Stomach smooth muscle (tissue), 2 donors: ENCODE data around the gene VEGFB.

ENCODE experiments used
- H3K27ac ChIP-seq: one replicate; pipeline ENCODE4 v1.7.0; 2013; ENCODE audit warnings: mild to moderate bottlenecking, low read length, inconsistent platforms
- H3K27me3 ChIP-seq, 2 donors: one replicate each; pipeline ENCODE4 v1.7.0; 2013; ENCODE audit warnings: low read length in 2 of 2; ENCODE audit not compliant: insufficient read depth in 2 of 2, control insufficient read depth in 1 of 2
- H3K36me3 ChIP-seq, 2 donors: one replicate each; pipeline ENCODE4 v1.7.0; 2013; ENCODE audit warnings: low read length in 2 of 2; ENCODE audit not compliant: control insufficient read depth in 2 of 2, insufficient read depth in 2 of 2
- H3K4me1 ChIP-seq: one replicate; pipeline ENCODE4 v1.7.0; 2013; ENCODE audit warnings: low read length; ENCODE audit not compliant: control insufficient read depth, insufficient read depth
- H3K4me3 ChIP-seq, 2 donors: one replicate each; pipeline ENCODE4 v1.7.0; 2013; ENCODE audit warnings: low read length in 2 of 2
- H3K9ac ChIP-seq, 2 donors: one replicate each; pipeline ENCODE4 v1.7.0; 2013; ENCODE audit warnings: low read length in 2 of 2, mild to moderate bottlenecking in 1 of 2
- H3K9me3 ChIP-seq, 2 donors: one replicate each; pipeline ENCODE4 v1.7.0; 2013; ENCODE audit warnings: low read length in 2 of 2; ENCODE audit not compliant: control insufficient read depth in 2 of 2
- donor health status: healthy.
- donor health status: Pancreatic carcinoma.

Gene VEGFB

GRCh38 chr11:64225608-64226506, 8.5 kb upstream of the VEGFB start, which contains the start of the genes NUDT22 and TRPT1:
TSS of gene NUDT22 (plus strand) at chr11:64226274. CDS start at chr11:64226653, 379 bp downstream.
TSS of gene TRPT1 (minus strand) at chr11:64226186. CDS start at chr11:64225860, 326 bp downstream.
- Histone ChIP-seq H3K4me1 (peaks cover 41% of the 10 kb centered on the region), H3K27ac (peak within 1 kb of the TSS; percentile 73), H3K9me3 (no peaks in the 10 kb centered on the region), H3K27me3 (no peaks in the 10 kb centered on the region), H3K4me3 (peak within 1 kb of the TSS; percentile 93), H3K9ac (peak within 1 kb of the TSS; percentile 91 to 98), H3K36me3 (peaks cover 0 to 9% of the 10 kb centered on the region in 2 donors)

GRCh38 chr11:64226507-64227051, 7.8 kb upstream of the VEGFB start:
- H3K9ac ChIP-seq, result peak overlapping the region; percentile 91 to 98
- H3K27ac ChIP-seq, result peak overlapping the region; percentile 73
- no peaks in the 10 kb centered on the region for H3K27me3 ChIP-seq
- H3K4me1 ChIP-seq, result peaks cover 46% of the 10 kb centered on the region
- peak overlapping the region; percentile 93 for H3K4me3 ChIP-seq
- H3K36me3 ChIP-seq, result peaks cover 0 to 9% of the 10 kb centered on the region in 2 donors
- no peaks in the 10 kb centered on the region for H3K9me3 ChIP-seq

- Histone ChIP-seq H3K27me3 (no peaks in the 10 kb centered on the region), H3K4me3 (peak overlapping the region; percentile 93), H3K9me3 (no peaks in the 10 kb centered on the region), H3K36me3 (peaks cover 0 to 8% of the 10 kb centered on the region in 2 donors), H3K4me1 (peaks cover 55% of the 10 kb centered on the region), H3K27ac (no peak overlapping the region), H3K9ac (peak overlapping the region; percentile 91 to 98)
These were observed 6.9 kb upstream of the VEGFB start for GRCh38 chr11:64227405-64227956.

- Histone ChIP-seq H3K4me1 (peaks cover 70% of the 10 kb centered on the region), H3K9ac (peak overlapping the region; percentile 80 to 94), H3K27ac (peak overlapping the region; percentile 91), H3K36me3 (peaks cover 0 to under 1% of the 10 kb centered on the region in 2 donors), H3K27me3 (no peaks in the 10 kb centered on the region), H3K4me3 (peak overlapping the region; percentile 84 to 86), H3K9me3 (no peaks in the 10 kb centered on the region)
These were observed 5.2 kb upstream of the VEGFB start for GRCh38 chr11:64229090-64229743.

- Histone ChIP-seq H3K36me3 (no peaks in the 10 kb centered on the region), H3K9me3 (no peaks in the 10 kb centered on the region), H3K27me3 (no peaks in the 10 kb centered on the region), H3K4me1 (peaks cover 68% of the 10 kb centered on the region), H3K27ac (peak overlapping the region; percentile 91), H3K9ac (peak overlapping the region; percentile 80 to 94), H3K4me3 (peak overlapping the region; percentile 84 to 86)
These were observed 4.6 kb upstream of the VEGFB start for GRCh38 chr11:64229744-64230170.

- H3K4me1 ChIP-seq, result peaks cover 68% of the 10 kb centered on the region
- H3K27me3 ChIP-seq, result no peaks in the 10 kb centered on the region
- peak within 1 kb of the TSS; percentile 84 to 86 for H3K4me3 ChIP-seq
- H3K9ac ChIP-seq, result peak within 1 kb of the TSS; percentile 80 to 94
- H3K27ac ChIP-seq, result peak within 1 kb of the TSS; percentile 91
- no peaks in the 10 kb centered on the region for H3K36me3 ChIP-seq
- no peaks in the 10 kb centered on the region for H3K9me3 ChIP-seq
These were observed 4.0 kb upstream of the VEGFB start, which contains the start of gene DNAJC4 for GRCh38 chr11:64230171-64230984. TSS of gene DNAJC4 (plus strand) at chr11:64230548. CDS start at chr11:64230855, 307 bp downstream.

GRCh38 chr11:64230985-64231365, 3.4 kb upstream of the VEGFB start:
- H3K27me3 ChIP-seq, result no peaks in the 10 kb centered on the region
- peak overlapping the region; percentile 80 to 94 for H3K9ac ChIP-seq
- peak overlapping the region; percentile 84 to 86 for H3K4me3 ChIP-seq
- H3K4me1 ChIP-seq, result peaks cover 69% of the 10 kb centered on the region
- no peaks in the 10 kb centered on the region for H3K36me3 ChIP-seq
- peak overlapping the region; percentile 91 for H3K27ac ChIP-seq
- H3K9me3 ChIP-seq, result no peaks in the 10 kb centered on the region

GRCh38 chr11:64231546-64231945, 2.8 kb upstream of the VEGFB start:
- H3K4me3 ChIP-seq, result peak overlapping the region in 1 of 2 donors; percentile 3
- H3K36me3 ChIP-seq, result no peaks in the 10 kb centered on the region
- no peaks in the 10 kb centered on the region for H3K9me3 ChIP-seq
- H3K27me3 ChIP-seq, result no peaks in the 10 kb centered on the region
- no peak overlapping the region for H3K9ac ChIP-seq
- no peak overlapping the region for H3K27ac ChIP-seq
- H3K4me1 ChIP-seq, result peaks cover 69% of the 10 kb centered on the region

GRCh38 chr11:64232182-64232966, 2.0 kb upstream of the VEGFB start:
- Histone ChIP-seq H3K36me3 (peaks cover 0 to under 1% of the 10 kb centered on the region in 2 donors), H3K27ac (peak overlapping the region; percentile 18), H3K27me3 (no peaks in the 10 kb centered on the region), H3K4me1 (peaks cover 61% of the 10 kb centered on the region), H3K9ac (no peak overlapping the region), H3K9me3 (no peaks in the 10 kb centered on the region), H3K4me3 (no peak overlapping the region)
